H9 (cell line): Measurements from ENCODE around the gene KLHL18. TPM values are rescaled to one million over a fixed set of nuclear protein-coding genes. Genes with fewer than 3 reads are reported as not detected.
A peak's percentile ranks its signal among the peaks of the same experiment; 100 is the strongest.

Experiments
- DNase-seq: peaks from one replicate; pipeline ENCODE4 v3.0.0-alpha.2; 2017
- H2AFZ ChIP-seq: one replicate; pipeline ENCODE4 v1.6.1; 2013; ENCODE audit warnings: mild to moderate bottlenecking, low read length, control low read depth, moderate library complexity
- H2AK5ac ChIP-seq: 2 replicates; pipeline ENCODE4 v1.6.1; 2013; ENCODE audit warnings: low read length, control low read depth, mixed read lengths; ENCODE audit not compliant: insufficient read length
- H2BK120ac ChIP-seq: one replicate; pipeline ENCODE4 v1.6.1; 2013; ENCODE audit warnings: low read depth, mild to moderate bottlenecking, low read length, control low read depth, inconsistent platforms; ENCODE audit not compliant: poor library complexity, severe bottlenecking
- H2BK12ac ChIP-seq: 2 replicates; pipeline ENCODE4 v1.6.1; 2013; ENCODE audit warnings: low read length, control low read depth, mixed read lengths, low read depth; ENCODE audit not compliant: insufficient read length
- H2BK15ac ChIP-seq: 2 replicates; pipeline ENCODE4 v1.6.1; 2013; ENCODE audit warnings: low read depth, low read length, control low read depth
- H2BK20ac ChIP-seq: one replicate; pipeline ENCODE4 v1.6.1; 2013; ENCODE audit warnings: low read depth, mild to moderate bottlenecking, low read length, control low read depth, inconsistent platforms; ENCODE audit not compliant: poor library complexity, severe bottlenecking
- H2BK5ac ChIP-seq: 2 replicates; pipeline ENCODE4 v1.6.1; 2013; ENCODE audit warnings: low read length, control low read depth, mixed read lengths; ENCODE audit not compliant: insufficient read length
- H3K14ac ChIP-seq: 2 replicates; pipeline ENCODE4 v1.6.1; 2013; ENCODE audit warnings: low read length, control low read depth; ENCODE audit not compliant: insufficient read depth
- H3K18ac ChIP-seq: 2 replicates; pipeline ENCODE4 v1.6.1; 2013; ENCODE audit warnings: low read depth, mild to moderate bottlenecking, mixed read lengths, low read length, control low read depth; ENCODE audit not compliant: insufficient read length
- H3K23ac ChIP-seq: 2 replicates; pipeline ENCODE4 v1.6.1; 2013; ENCODE audit warnings: low read length, control low read depth, mixed read lengths, low read depth; ENCODE audit not compliant: insufficient read length
- H3K23me2 ChIP-seq: 2 replicates; pipeline ENCODE4 v1.6.1; 2013; ENCODE audit warnings: low read depth, mild to moderate bottlenecking, mixed read lengths, low read length, control low read depth; ENCODE audit not compliant: insufficient read length, poor library complexity, severe bottlenecking
- H3K27ac ChIP-seq: 2 replicates; pipeline ENCODE4 v1.5.1; 2013; ENCODE audit warnings: low read length, control low read depth, mixed read lengths, low read depth; ENCODE audit not compliant: insufficient read length
- H3K27me3 ChIP-seq: 2 replicates; pipeline ENCODE4 v1.6.1; 2013; ENCODE audit warnings: low read length, control low read depth, inconsistent platforms; ENCODE audit not compliant: insufficient read depth
- H3K4ac ChIP-seq: 2 replicates; pipeline ENCODE4 v1.6.1; 2013; ENCODE audit warnings: low read depth, mild to moderate bottlenecking, control low read depth, inconsistent platforms, low read length, moderate library complexity
- H3K4me1 ChIP-seq: 2 replicates; pipeline ENCODE4 v1.6.1; 2013; ENCODE audit warnings: low read length, control low read depth, inconsistent platforms; ENCODE audit not compliant: insufficient read depth
- H3K4me2 ChIP-seq: 2 replicates; pipeline ENCODE4 v1.6.1; 2013; ENCODE audit warnings: low read length, control low read depth, mixed read lengths; ENCODE audit not compliant: insufficient read length, insufficient read depth
- H3K56ac ChIP-seq: 2 replicates; pipeline ENCODE4 v1.6.1; 2013; ENCODE audit warnings: low read depth, mild to moderate bottlenecking, mixed read lengths, low read length, control low read depth; ENCODE audit not compliant: insufficient read length
- H3K79me1 ChIP-seq: 2 replicates; pipeline ENCODE4 v1.6.1; 2013; ENCODE audit warnings: low read depth, mild to moderate bottlenecking, moderate library complexity, low read length, control low read depth, inconsistent platforms; ENCODE audit not compliant: insufficient read depth, poor library complexity, severe bottlenecking
- H3K79me2 ChIP-seq: 2 replicates; pipeline ENCODE4 v1.6.1; 2013; ENCODE audit warnings: low read length, control low read depth, inconsistent platforms; ENCODE audit not compliant: insufficient read depth
- H3K9ac ChIP-seq: 2 replicates; pipeline ENCODE4 v1.6.1; 2013; ENCODE audit warnings: low read length, control low read depth, mixed read lengths; ENCODE audit not compliant: insufficient read length; ENCODE audit errors: extremely low read depth
- H3K9me3 ChIP-seq: one replicate; pipeline ENCODE4 v1.6.1; 2013; ENCODE audit warnings: low read depth, low read length, inconsistent platforms; ENCODE audit not compliant: control insufficient read depth
- H3T11ph ChIP-seq: one replicate; pipeline ENCODE4 v1.6.1; 2013; ENCODE audit warnings: mild to moderate bottlenecking, low read length, control low read depth, inconsistent platforms
- H4K20me1 ChIP-seq: one replicate; pipeline ENCODE4 v1.6.1; 2013; ENCODE audit not compliant: control insufficient read depth, insufficient read length, insufficient read depth
- H4K5ac ChIP-seq: 2 replicates; pipeline ENCODE4 v1.6.1; 2013; ENCODE audit warnings: low read depth, mild to moderate bottlenecking, mixed read lengths, low read length, control low read depth; ENCODE audit not compliant: insufficient read length
- H4K8ac ChIP-seq: replicated peaks from 2 replicates; pipeline ENCODE4 v1.6.1; 2013; ENCODE audit warnings: low read length, control low read depth, mixed read lengths, low read depth; ENCODE audit not compliant: insufficient read length
- H4K91ac ChIP-seq: 2 replicates; pipeline ENCODE4 v1.6.1; 2013; ENCODE audit warnings: low read depth, mild to moderate bottlenecking, moderate library complexity, mixed read lengths, low read length, control low read depth; ENCODE audit not compliant: insufficient read length
- H3K27ac Mint-ChIP-seq, 3 experiments: 2 replicates in 2 of 3; 3 replicates in 1 of 3; pipeline ENCODE4 v1.8.0; 2020 to 2021; ENCODE audit warnings: mixed read lengths in 3 of 3, mild to moderate bottlenecking in 1 of 3, moderate library complexity in 1 of 3
- H3K27me3 Mint-ChIP-seq: 2 replicates; pipeline ENCODE4 v1.8.0; 2021; ENCODE audit warnings: low read depth, mild to moderate bottlenecking, moderate library complexity, mixed read lengths
- H3K36me3 Mint-ChIP-seq, 3 experiments: 2 replicates in 2 of 3; 3 replicates in 1 of 3; pipeline ENCODE4 v1.8.0; 2020 to 2021; ENCODE audit warnings: low read depth in 3 of 3, mixed read lengths in 3 of 3; ENCODE audit not compliant: insufficient read depth in 1 of 3
- H3K4me1 Mint-ChIP-seq, 2 experiments: 2 replicates each; pipeline ENCODE4 v1.8.0; 2020; ENCODE audit warnings: mixed read lengths in 2 of 2
- H3K4me3 Mint-ChIP-seq, 2 experiments: 2 replicates in 1 of 2; 3 replicates in 1 of 2; pipeline ENCODE4 v1.8.0; 2020 to 2021; ENCODE audit warnings: mild to moderate bottlenecking in 2 of 2, mixed read lengths in 2 of 2, moderate library complexity in 1 of 2
- H3K9me3 Mint-ChIP-seq, 2 experiments: 2 replicates in 1 of 2; 3 replicates in 1 of 2; pipeline ENCODE4 v1.8.0; 2020; ENCODE audit warnings: mild to moderate bottlenecking in 2 of 2, mixed read lengths in 2 of 2, moderate library complexity in 1 of 2
- CTCF ChIP-seq: fragments of 200-600 bp; sonication (generic); conservative IDR thresholded peaks from 3 replicates; pipeline ENCODE4 v1.8.0; 2021; ENCODE audit warnings: antibody characterized with exemption, mild to moderate bottlenecking
- WGBS: extraction: QIAGEN DNeasy Blood & Tissue Kit; methylation state at CpG from one replicate; pipeline ENCODE4 v1.1.7; 2013; ENCODE audit warnings: missing lambda C conversion rate, low lambda C conversion rate, mixed read lengths; ENCODE audit not compliant: insufficient read length; ENCODE audit errors: extremely low coverage; 5-methylcytosine and 5-hydroxymethylcytosine counted together
- total RNA-seq: library from RNA; stranded (reverse); gene quantifications from 2 replicates; pipeline ENCODE4 v1.2.1, GENCODE V29; 2021

KLHL18 gene
- total RNA-seq, 1 experiment from 2014 or later = 55.3 TPM

GRCh38 chr3:47261301-47261700 lies 21.4 kb upstream of the KLHL18 start:
- Mint-ChIP-seq H3K4me1 (peaks cover 35 to 39% of the 10 kb centered on the region in 2 experiments), H3K36me3 (no peaks in the 10 kb centered on the region), H3K27ac (peak overlapping the region in 2 of 3 experiments; percentile 33 to 88; a peak in 2 of 7 replicates), H3K4me3 (no peak overlapping the region), H3K9me3 (no peaks in the 10 kb centered on the region; a peak in 1 of 5 replicates), H3K27me3 (no peaks in the 10 kb centered on the region; the same call in 1 of the 2 replicates)
- no peaks in the 10 kb centered on the region for H4K20me1 ChIP-seq
- no peak overlapping the region for H3K4me2 ChIP-seq
- no peak overlapping the region for H3K23ac ChIP-seq
- H3T11ph ChIP-seq = no peak overlapping the region
- no peak overlapping the region for H3K14ac ChIP-seq
- no peak overlapping the region for H3K9ac ChIP-seq
- H2BK5ac ChIP-seq = no peak overlapping the region
- H3K18ac ChIP-seq = no peak overlapping the region
- H2BK12ac ChIP-seq = no peak overlapping the region
- H3K56ac ChIP-seq = no peak overlapping the region
- no peaks in the 10 kb centered on the region for H3K4me1 ChIP-seq
- no peak overlapping the region for H2BK15ac ChIP-seq
- H2AFZ ChIP-seq = no peak overlapping the region
- no peak for TF ChIP-seq CTCF
- no CpG with 5 or more reads among the region's 3 CpGs for WGBS
- no peaks in the 10 kb centered on the region for H3K79me2 ChIP-seq
- H3K4ac ChIP-seq = no peak overlapping the region
- H4K8ac ChIP-seq = no peak overlapping the region
- no peak overlapping the region for H3K27ac ChIP-seq
- no peak overlapping the region for H4K5ac ChIP-seq
- DNase-seq = no peak
- no peaks in the 10 kb centered on the region for H3K27me3 ChIP-seq
- no peak overlapping the region for H4K91ac ChIP-seq
- H3K79me1 ChIP-seq = no peaks in the 10 kb centered on the region
- H2BK120ac ChIP-seq = no peak overlapping the region
- H3K9me3 ChIP-seq = no peaks in the 10 kb centered on the region
- no peak overlapping the region for H2AK5ac ChIP-seq
- H3K23me2 ChIP-seq = no peaks in the 10 kb centered on the region
- H2BK20ac ChIP-seq = no peak overlapping the region
